ENCODE data around the gene GNLY. TPM values are rescaled to one million over a fixed set of nuclear protein-coding genes. Genes with fewer than 3 reads are reported as not detected.
A peak's percentile ranks its signal among the peaks of the same experiment; 100 is the strongest.

Gene GNLY
- total RNA-seq, 1 donor from 2014 or later: not detected

DNA sequence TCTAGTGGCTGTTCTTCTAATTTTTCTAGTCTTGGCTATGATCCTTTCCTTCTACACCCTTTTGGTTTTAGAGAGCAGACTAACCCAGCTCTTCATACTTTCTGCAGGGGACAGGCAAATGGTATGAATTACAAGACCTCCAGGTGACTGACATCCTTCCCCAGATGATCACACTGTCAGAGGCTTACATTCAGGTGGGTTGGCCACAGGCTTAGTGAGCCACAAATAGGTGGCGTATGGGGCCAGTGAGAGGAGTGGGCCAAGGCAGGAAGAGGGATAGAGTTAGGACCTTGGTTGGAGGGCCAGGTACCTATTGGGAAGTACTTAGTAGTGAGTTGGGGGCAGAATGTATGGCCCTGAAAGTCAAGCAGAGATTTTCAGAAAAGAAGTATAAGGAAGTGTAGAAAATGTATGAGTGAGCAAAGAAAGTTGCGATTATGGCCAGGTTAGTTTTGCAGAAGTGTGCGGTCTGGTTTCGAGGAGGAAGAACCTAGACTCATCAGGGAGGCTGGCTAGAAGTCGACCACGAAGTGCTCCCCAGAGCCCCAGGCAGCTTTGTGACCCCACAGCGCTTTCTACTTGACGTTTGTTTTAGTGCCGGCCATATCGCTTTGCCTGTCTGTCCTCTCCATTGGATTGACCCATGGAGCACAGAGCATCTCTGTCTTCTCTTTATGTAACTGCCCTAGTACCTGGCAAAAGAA, 46.2 kb upstream of the GNLY start:
- Mint-ChIP-seq H3K27ac (ENCODE audit: unreplicated experiment) (no peak overlapping the region), H3K36me3 (ENCODE audit: low read depth, unreplicated experiment) (peaks cover 20% of the 10 kb centered on the region), H3K4me1 (ENCODE audit: low read depth, unreplicated experiment) (no peaks in the 10 kb centered on the region), H3K9me3 (ENCODE audit: unreplicated experiment) (no peaks in the 10 kb centered on the region), H3K4me3 (ENCODE audit: unreplicated experiment) (peak overlapping the region; percentile 8), H3K27me3 (ENCODE audit: low read depth, unreplicated experiment) (no peaks in the 10 kb centered on the region)
- Histone ChIP-seq H3K4me1 (ENCODE audit: insufficient read depth, low read length) (peaks cover 23% of the 10 kb centered on the region), H3K9ac (ENCODE audit: low read length) (no peak overlapping the region), H3K9me3 (ENCODE audit: insufficient read depth, low read depth, low read length) (no peaks in the 10 kb centered on the region), H2AFZ (ENCODE audit: low read depth, low read length) (no peak overlapping the region), H3K36me3 (ENCODE audit: insufficient read depth, low read length) (peaks cover 53% of the 10 kb centered on the region), H4K20me1 (ENCODE audit: insufficient read depth, low read length) (peaks cover 3% of the 10 kb centered on the region), H3K4me2 (ENCODE audit: low read length) (no peak overlapping the region), H3K79me2 (ENCODE audit: insufficient read depth, low read length) (no peaks in the 10 kb centered on the region), H3K27me3 (ENCODE audit: insufficient read depth, low read length) (no peaks in the 10 kb centered on the region), H3K27ac (ENCODE audit: low read depth, low read length) (no peak overlapping the region), H3K4me3 (ENCODE audit: insufficient read depth, low read depth, low read length) (no peak overlapping the region)
- no peak for TF ChIP-seq EZH2 (IDR thresholded peaks at IDR 0.05; ENCODE audit: insufficient read depth, low read length)
- TF ChIP-seq, protein P1, sequence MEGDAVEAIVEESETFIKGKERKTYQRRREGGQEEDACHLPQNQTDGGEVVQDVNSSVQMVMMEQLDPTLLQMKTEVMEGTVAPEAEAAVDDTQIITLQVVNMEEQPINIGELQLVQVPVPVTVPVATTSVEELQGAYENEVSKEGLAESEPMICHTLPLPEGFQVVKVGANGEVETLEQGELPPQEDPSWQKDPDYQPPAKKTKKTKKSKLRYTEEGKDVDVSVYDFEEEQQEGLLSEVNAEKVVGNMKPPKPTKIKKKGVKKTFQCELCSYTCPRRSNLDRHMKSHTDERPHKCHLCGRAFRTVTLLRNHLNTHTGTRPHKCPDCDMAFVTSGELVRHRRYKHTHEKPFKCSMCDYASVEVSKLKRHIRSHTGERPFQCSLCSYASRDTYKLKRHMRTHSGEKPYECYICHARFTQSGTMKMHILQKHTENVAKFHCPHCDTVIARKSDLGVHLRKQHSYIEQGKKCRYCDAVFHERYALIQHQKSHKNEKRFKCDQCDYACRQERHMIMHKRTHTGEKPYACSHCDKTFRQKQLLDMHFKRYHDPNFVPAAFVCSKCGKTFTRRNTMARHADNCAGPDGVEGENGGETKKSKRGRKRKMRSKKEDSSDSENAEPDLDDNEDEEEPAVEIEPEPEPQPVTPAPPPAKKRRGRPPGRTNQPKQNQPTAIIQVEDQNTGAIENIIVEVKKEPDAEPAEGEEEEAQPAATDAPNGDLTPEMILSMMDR (IDR thresholded peaks at IDR 0.05; ENCODE audit: insufficient read depth, low read depth, low read length): no peak
- DNase-seq (ENCODE audit: low read depth): no peak
- no peak for FAIRE-seq

- Histone ChIP-seq H3K9me3 (ENCODE audit: insufficient read depth, low read depth, low read length) (no peaks in the 10 kb centered on the region), H4K20me1 (ENCODE audit: insufficient read depth, low read length) (peaks cover 3% of the 10 kb centered on the region), H2AFZ (ENCODE audit: low read depth, low read length) (no peak overlapping the region), H3K27me3 (ENCODE audit: insufficient read depth, low read length) (no peaks in the 10 kb centered on the region), H3K79me2 (ENCODE audit: insufficient read depth, low read length) (no peaks in the 10 kb centered on the region), H3K36me3 (ENCODE audit: insufficient read depth, low read length) (peaks cover 53% of the 10 kb centered on the region), H3K9ac (ENCODE audit: low read length) (no peak overlapping the region), H3K4me2 (ENCODE audit: low read length) (peak overlapping the region; percentile 40), H3K27ac (ENCODE audit: low read depth, low read length) (no peak overlapping the region), H3K4me3 (ENCODE audit: insufficient read depth, low read depth, low read length) (no peak overlapping the region), H3K4me1 (ENCODE audit: insufficient read depth, low read length) (peaks cover 26% of the 10 kb centered on the region)
- peaks cover 22% of the 10 kb centered on the region for H3K36me3 Mint-ChIP-seq (ENCODE audit: low read depth, unreplicated experiment)
- no peaks in the 10 kb centered on the region for H3K4me1 Mint-ChIP-seq (ENCODE audit: low read depth, unreplicated experiment)
- H3K4me3 Mint-ChIP-seq (ENCODE audit: unreplicated experiment): no peak overlapping the region
- no peak overlapping the region for H3K27ac Mint-ChIP-seq (ENCODE audit: unreplicated experiment)
- no peaks in the 10 kb centered on the region for H3K27me3 Mint-ChIP-seq (ENCODE audit: low read depth, unreplicated experiment)
- DNase-seq (ENCODE audit: low read depth) (no peak), FAIRE-seq (no peak)
- no peaks in the 10 kb centered on the region for H3K9me3 Mint-ChIP-seq (ENCODE audit: unreplicated experiment)
- TF ChIP-seq EZH2 (IDR thresholded peaks at IDR 0.05; ENCODE audit: insufficient read depth, low read length): no peak
- TF ChIP-seq, protein P1 (IDR thresholded peaks at IDR 0.05; ENCODE audit: insufficient read depth, low read depth, low read length): peak; percentile 66
Measured at GRCh38 chr2:85648619-85649018, 45.5 kb upstream of the GNLY start.

Measured in astrocyte (in vitro differentiated cells and primary cell).